Stimulated activated CD8-positive, alpha-beta memory T cell treated with anti-CD3 and anti-CD28 coated beads, Interleukin-15, amount 100 ng/mL, for 24 hours (primary cell): ENCODE results near the gene PLXDC2.
"Not testable (repeated sequence)": the region's sequence is repeated elsewhere in the genome, so short reads cannot be mapped to it uniquely, and the experiment has no call there.

ENCODE experiments used
- DNase-seq: peaks from one replicate; pipeline ENCODE4 v3.0.0-alpha.2; 2020; ENCODE audit warnings: low read depth

The PLXDC2 gene

DNA sequence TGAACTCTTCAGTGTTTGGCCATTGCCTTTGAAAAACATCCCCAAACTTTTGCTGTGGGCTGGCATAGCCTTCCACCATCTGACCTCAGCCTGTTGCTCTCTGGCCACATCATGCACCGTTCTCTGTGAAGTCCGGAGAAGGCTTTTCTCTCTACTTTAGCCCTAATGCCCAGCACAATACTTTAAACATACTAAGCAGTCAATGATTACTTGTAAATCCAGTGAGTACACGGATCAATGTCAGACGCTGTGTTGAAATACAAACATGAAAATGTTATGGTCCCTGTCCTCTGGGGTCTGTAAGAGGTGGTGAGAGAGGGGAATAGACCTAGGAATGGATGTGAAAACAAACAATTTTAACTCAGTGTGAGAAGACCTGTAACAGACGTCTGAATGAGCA lies 297.9 kb downstream of the PLXDC2 start:
- DNase-seq: no peak

- DNase-seq: no peak
These were observed 299.7 kb downstream of the PLXDC2 start for GRCh38 chr10:20115894-20116293.

GRCh38 chr10:20117471-20117870 lies 301.2 kb downstream of the PLXDC2 start:
- no peak for DNase-seq

- DNase-seq: no peak
These were observed 301.9 kb downstream of the PLXDC2 start for GRCh38 chr10:20118119-20118518.

DNA sequence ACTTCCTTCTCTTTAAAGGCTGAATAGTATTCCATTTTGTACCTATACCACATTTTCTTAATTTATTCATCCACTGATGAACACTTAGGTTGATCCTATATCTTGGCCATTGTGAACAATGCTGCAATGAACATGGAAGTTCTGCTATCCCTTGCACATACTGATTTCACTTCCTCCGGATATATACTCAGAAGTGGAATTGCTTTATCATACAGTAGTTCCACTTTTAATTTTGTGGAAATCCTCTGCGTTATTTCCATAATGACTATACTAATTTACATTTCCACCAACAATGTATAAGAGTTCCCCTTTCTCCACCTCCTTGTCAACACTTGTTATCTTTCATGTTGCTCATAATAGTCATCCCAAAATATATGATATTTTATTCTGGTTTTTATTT lies 312.6 kb downstream of the PLXDC2 start:
- no peak for DNase-seq

GRCh38 chr10:20132816-20133215 lies 316.6 kb downstream of the PLXDC2 start:
- DNase-seq: no peak

- no peak for DNase-seq
These were observed 317.5 kb downstream of the PLXDC2 start for GRCh38 chr10:20133669-20134189.

DNA sequence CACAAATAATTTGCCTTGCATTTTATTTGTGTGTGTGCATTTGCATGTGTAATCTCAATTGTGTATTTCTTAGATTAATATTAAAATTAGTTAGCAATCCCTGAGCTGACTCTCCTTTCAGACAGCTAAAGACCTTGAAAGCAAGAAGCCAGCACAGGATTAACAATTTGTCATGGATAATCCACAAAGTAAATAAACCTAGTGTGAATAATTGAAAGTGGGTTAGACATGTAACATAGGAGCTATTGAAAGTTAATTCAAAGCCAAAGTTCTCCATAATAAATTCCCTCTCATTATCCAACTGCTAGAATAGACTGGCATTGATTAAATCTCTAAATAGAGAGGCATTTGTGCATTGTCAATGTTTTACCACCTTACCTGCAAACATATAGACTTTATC lies 326.1 kb downstream of the PLXDC2 start:
- DNase-seq: no peak

DNA sequence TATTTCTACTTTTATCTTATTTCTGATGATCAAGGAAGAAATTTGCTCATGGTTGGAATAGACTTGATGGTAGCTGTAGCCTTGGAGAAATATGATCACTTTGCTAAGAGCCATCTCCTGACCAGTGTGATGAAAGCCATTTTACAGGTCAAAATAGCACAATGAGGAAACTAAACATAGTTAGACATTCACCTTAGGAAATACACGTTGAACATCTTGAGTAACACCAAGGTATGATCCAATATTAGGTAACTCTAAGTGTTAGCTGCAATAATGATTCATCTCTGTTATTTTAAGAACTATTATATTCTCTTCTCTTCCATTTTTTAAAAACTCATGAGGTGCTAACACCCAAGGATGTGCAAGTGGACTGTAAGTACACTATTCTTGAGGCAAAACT lies 328.0 kb downstream of the PLXDC2 start:
- no peak for DNase-seq

- no peak for DNase-seq
These were observed 329.8 kb downstream of the PLXDC2 start for GRCh38 chr10:20146004-20146403.

GRCh38 chr10:20147684-20148083 lies 331.5 kb downstream of the PLXDC2 start:
- no peak for DNase-seq

- no peak for DNase-seq
These were observed 340.3 kb downstream of the PLXDC2 start for GRCh38 chr10:20156511-20156910.

- no peak for DNase-seq
These were observed 341.1 kb downstream of the PLXDC2 start for GRCh38 chr10:20157314-20157713.

DNA sequence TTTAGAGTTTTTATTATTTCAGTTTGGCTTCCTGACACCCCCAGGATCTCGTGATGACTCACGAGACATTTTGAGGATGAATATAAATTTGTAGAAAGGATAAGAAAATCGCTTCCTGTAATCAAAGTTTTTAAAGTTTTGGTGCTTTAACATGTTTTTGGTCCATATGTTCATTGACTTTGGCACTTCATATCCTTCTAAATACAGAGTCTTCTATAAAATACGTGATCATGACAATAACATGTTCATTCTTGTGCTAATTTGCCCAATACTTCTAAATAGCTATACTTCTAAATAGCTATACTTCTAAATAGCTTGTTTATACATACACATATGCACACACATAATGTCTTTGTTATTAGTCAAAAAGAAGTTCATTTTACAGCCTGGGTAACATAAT lies 341.9 kb downstream of the PLXDC2 start:
- no peak for DNase-seq

DNA sequence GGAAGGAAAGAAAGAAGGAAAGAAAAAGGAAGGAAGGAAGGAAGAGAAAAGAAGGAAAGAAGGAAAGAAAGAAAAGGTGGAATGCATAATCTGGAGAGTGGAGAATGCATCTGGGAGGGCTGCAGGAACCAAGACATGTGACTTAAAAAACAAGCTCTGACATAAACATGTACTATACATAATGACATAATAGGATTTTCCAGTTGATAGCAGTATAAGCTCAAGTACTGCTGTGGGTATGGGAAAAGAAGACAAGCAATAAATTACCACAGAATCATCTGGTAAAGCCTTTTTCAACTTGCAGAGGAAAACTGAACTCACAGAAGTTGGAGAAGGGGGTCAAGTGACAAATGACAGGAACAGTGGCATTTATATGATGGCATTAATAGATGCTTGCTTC lies 345.9 kb downstream of the PLXDC2 start:
- DNase-seq: no peak

DNA sequence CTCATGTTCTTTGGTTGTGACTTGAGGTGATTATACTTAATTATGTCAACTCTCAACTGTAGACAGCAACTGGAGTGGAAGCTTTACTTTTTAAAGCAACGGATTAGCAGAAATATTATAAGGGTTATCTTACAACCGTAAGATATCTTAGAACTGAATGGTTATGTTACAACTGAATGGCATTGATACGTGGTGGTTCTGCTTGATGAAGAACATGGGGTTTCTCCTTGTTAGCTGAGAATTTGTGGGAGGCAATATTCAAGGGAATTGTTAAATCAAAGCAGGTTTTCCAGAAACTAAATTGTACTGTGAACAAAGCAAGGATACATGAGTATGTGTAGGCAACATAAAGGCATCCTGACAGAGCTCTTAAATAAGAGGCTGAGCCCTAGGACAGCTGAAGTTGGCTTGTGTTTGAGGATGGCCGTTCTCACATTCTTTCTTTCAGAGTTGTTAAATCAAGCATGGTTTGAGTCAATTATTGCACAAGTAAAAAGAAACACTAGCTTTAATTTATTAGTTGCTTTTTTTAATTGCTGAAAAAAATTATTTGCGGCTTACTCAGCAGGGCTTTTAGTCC lies 350.0 kb downstream of the PLXDC2 start:
- no peak for DNase-seq

DNA sequence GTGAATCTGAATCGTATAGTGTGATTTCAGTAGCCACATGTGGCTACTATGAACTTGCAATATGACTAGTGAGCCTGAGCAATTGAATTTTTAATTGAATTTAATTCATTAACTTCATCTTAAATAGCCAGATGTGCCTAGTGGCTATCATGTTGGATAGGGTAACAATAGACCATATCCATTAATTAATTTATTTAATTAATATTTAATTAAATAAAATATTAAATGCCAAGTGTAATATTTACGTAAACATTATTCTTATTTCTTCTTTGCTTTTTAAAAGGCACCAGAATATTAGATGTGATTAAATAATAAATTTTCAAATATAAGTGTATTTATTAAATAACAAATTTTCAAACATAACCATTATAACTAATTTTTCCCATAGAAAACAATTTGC lies 354.4 kb downstream of the PLXDC2 start:
- DNase-seq: no peak

- no peak for DNase-seq
These were observed 356.8 kb downstream of the PLXDC2 start for GRCh38 chr10:20173046-20173445.

GRCh38 chr10:20175719-20176118 lies 359.5 kb downstream of the PLXDC2 start:
- no peak for DNase-seq

- DNase-seq: no peak
These were observed 364.5 kb downstream of the PLXDC2 start for GRCh38 chr10:20180766-20181165.

DNA sequence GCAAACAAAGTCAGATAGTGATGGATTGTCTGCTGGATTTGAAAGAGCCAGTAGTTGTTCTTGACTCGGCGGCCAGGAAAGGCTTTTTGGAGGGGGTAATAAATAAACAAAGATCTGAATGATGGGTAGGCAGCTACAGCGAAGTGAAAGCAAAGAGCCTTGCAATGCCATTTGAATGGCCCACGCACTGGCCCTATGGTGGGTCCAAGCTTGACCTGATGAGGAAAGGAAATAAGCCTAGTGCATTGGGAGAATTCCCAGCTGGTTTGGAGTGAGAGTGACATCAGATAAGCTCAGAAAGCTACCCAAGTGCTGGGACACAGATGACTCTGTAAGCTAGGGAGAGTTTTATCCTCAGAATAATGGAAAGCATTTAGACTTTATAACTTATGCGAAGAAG lies 365.2 kb downstream of the PLXDC2 start:
- DNase-seq: no peak

DNA sequence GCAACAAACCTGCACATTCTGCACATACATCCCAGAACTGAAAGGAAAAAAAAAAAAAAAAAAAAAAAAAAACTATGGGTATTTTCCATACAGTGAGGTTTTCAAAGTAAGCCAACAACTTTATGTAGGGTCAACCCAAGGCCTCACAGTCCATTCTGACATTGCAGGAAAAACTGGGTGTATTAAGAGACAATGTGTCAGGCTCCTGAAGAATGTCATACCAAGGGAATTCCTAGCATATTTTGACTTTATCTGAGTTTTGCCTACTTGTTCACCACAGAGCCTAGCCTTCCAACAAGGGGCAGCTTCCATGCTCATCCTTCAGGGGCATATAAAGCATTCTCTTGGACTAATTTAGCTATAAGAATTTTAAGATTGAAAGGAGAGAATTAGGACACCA lies 368.9 kb downstream of the PLXDC2 start:
- DNase-seq: no peak

DNA sequence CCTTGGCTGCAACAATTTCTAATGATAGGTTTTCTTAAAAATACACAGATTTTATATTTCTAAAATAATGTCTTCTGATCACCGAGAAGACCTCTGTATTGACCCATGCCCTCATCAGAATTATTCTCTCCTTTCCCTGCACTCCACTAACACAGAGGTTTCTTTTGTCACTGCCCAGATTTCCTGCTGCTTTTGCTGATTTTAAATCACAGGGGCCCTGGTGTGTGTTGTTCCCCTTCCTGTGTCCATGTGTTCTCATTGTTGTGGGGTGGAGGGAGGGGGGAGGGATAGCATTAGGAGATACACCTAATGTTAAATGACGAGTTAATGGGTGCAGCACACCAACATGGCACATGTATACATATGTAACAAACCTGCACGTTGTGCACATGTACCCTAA lies 375.2 kb downstream of the PLXDC2 start:
- not testable (repeated sequence) for DNase-seq

DNA sequence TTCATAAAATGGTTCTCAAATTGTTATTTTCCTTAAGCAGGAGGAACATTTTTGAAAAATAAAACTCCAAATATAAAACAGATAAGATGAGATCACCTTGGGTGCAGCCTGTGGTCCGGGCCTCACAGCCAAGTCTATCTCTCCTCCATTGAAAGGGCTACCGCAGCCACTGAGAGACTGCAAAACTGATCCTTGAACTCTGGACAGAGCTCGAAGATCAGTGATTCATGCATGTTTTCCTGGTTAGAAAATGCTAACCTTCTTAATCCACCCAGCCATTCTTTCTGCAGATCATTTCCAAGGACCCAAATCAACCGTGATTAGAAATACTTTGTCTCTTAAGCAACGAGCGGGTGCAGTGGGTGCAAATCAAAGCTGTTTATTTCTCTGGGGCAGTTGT lies 378.8 kb downstream of the PLXDC2 start:
- no peak for DNase-seq

DNA sequence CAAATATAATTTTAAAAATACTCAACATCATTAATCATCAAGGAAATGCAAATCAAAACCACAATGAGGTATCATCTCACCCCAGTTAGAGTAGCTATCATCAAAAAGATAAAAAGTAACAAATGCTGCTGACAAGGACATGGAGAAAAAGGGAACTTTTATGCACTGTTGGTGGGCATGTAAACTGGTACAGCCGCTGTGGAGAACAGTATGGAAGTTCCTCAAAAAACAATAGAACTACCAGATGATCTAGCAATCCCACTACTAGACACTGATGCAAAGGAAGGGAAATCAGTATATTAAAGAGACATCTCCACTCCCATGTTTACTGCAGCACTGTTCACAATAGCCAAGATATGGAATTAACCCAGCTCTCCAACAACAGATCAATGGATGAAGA lies 384.5 kb downstream of the PLXDC2 start:
- DNase-seq: no peak
